ENCODE results near the gene TRDN.

The TRDN gene

GRCh38 chr6:123352279-123352678 lies 284.5 kb downstream of the TRDN start:
- no peak overlapping the region for H3K4me3 ChIP-seq (ENCODE audit: low read depth, low read length)
- TF ChIP-seq CTCF (IDR thresholded peaks at IDR 0.05; ENCODE audit: control insufficient read depth, extremely low read depth, insufficient read depth) = no peak
- DNase-seq (ENCODE audit: low read depth) = no peak

GRCh38 chr6:123343836-123344235 lies 292.9 kb downstream of the TRDN start:
- TF ChIP-seq CTCF (IDR thresholded peaks at IDR 0.05; ENCODE audit: control insufficient read depth, extremely low read depth, insufficient read depth) = no peak
- no peak overlapping the region for H3K4me3 ChIP-seq (ENCODE audit: low read depth, low read length)
- DNase-seq (ENCODE audit: low read depth) = no peak

GRCh38 chr6:123338394-123338793 lies 298.4 kb downstream of the TRDN start:
- no peak overlapping the region for H3K4me3 ChIP-seq (ENCODE audit: low read depth, low read length)
- TF ChIP-seq CTCF (IDR thresholded peaks at IDR 0.05; ENCODE audit: control insufficient read depth, extremely low read depth, insufficient read depth) = no peak
- no peak for DNase-seq (ENCODE audit: low read depth)

GRCh38 chr6:123333000-123333756 lies 303.6 kb downstream of the TRDN start:
- no peak overlapping the region for H3K4me3 ChIP-seq (ENCODE audit: low read depth, low read length)
- no peak for DNase-seq (ENCODE audit: low read depth)
- TF ChIP-seq CTCF (IDR thresholded peaks at IDR 0.05; ENCODE audit: control insufficient read depth, extremely low read depth, insufficient read depth) = no peak

- DNase-seq (ENCODE audit: low read depth) = no peak
- H3K4me3 ChIP-seq (ENCODE audit: low read depth, low read length) = no peak overlapping the region
- TF ChIP-seq CTCF (IDR thresholded peaks at IDR 0.05; ENCODE audit: control insufficient read depth, extremely low read depth, insufficient read depth) = no peak
These were observed 304.7 kb downstream of the TRDN start for GRCh38 chr6:123332070-123332469.

- TF ChIP-seq CTCF (IDR thresholded peaks at IDR 0.05; ENCODE audit: control insufficient read depth, extremely low read depth, insufficient read depth) = no peak
- no peak overlapping the region for H3K4me3 ChIP-seq (ENCODE audit: low read depth, low read length)
- no peak for DNase-seq (ENCODE audit: low read depth)
These were observed 307.4 kb downstream of the TRDN start for GRCh38 chr6:123329337-123329736.
